ENCODE results near the gene CYP19A1.

CYP19A1 gene

GRCh38 chr15:51172193-51172592 is 166.2 kb downstream of the CYP19A1 start:
- no peak for DNase-seq

GRCh38 chr15:51171634-51171932 is 166.8 kb downstream of the CYP19A1 start:
- no peak for DNase-seq

GRCh38 chr15:51170882-51171633 is 167.3 kb downstream of the CYP19A1 start:
- no peak for DNase-seq

DNA sequence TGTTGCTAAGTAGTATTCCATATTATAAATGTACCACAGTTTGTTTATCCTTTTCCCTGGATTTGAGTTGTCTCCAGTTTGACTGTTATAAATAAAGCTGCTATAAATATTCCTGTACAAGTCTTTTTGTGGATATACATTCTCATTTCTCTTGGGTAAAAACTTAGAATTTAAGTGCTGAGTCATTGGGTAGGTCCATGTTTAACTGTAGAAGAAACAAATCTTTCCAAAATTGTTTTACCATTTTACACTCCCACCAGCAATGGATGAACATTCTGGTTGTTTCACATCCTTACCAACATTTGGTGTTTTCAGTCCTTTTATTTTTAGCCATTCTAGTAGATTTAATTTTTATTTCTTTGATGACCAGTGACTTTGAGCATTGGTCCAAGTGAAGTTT is 169.7 kb downstream of the CYP19A1 start:
- no peak for DNase-seq

GRCh38 chr15:51163843-51164242 is 174.6 kb downstream of the CYP19A1 start:
- no peak for DNase-seq

- peak; percentile 20 for DNase-seq
Observed at GRCh38 chr15:51162865-51163762, 175.3 kb downstream of the CYP19A1 start.

DNA sequence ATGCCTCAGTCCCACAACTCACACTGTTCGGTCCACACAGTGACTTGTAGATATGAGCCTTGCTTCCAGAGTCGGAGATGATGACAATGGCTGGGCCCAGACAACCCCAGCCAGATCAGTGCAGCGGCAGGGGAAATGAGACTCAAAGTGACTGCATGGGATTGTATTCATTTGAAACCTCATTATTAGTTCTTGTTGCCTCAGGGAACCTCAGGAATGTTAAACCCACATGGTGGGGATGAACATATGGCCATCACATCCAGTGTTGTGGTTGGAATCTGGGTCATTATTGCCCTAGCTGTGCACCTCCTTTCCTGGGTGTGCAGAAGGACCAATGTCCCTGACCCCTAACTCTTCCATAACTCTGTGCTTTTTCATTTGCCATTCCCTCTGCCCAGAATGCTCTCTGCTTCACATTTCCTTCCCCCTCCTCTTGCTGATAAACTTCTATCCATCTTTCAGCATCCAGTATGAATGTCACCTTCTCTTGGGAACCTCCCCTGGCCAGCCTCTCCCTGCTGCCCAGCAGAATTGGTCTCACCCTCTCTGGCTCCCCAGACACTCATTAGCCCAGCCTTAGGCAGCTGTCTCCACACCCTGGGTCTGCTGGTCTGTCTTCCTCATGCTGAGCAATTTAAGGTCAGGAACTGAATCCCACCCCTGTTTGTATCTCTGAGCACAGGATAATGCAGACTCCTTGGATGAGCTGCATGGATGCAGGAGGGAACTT is 176.7 kb downstream of the CYP19A1 start:
- no peak for DNase-seq

DNA sequence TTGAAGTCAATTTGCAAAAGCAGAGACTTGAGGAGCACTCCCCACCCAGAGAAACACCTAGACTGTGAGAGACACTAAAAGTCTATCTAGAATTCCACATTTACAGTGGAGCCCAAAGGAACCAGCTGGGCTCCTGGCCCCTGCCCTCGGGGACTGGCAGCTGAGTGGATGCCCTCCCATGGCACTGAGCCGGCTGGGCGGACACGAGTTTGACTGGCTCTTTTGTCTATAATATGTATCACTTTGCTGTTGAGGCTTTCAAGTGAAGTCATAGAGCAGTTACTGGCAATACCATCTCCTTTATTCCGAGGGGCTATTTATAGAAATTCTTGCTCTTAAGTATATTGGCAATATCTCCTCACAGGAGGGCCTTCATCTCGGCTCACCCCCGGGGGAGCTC is 177.9 kb downstream of the CYP19A1 start:
- DNase-seq = no peak

Data from NCI-H1092 (cell line).